GM19438 (cell line): Measurements from ENCODE around the gene CDKL5.
A peak's percentile ranks its signal among the peaks of the same experiment; 100 is the strongest.

ENCODE experiments used
- ATAC-seq: cut with Tn5 transposase; IDR thresholded peaks from one replicate; pipeline ENCODE4 v1.9.1; 2021; ENCODE audit warnings: low read depth; ENCODE audit not compliant: unreplicated experiment

Gene CDKL5

DNA sequence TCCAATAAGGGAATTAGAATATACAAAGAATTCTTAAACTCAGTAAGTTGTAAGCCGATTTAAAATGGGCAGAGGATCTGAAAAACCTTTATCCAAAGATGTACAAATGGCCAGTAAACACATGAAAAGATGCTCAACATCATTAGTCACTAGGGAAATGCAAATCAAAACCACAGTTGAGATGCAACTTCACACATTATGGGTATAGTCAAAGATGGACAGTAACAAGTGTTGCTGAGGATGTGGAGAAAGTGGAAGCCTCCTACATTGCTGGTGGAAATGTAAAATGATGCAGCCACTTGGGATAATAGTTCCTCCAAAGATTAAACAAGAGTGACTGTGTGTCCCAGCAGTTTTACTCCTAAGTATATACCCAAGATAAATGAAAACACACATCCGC lies 213.9 kb downstream of the CDKL5 start:
- no peak for ATAC-seq

DNA sequence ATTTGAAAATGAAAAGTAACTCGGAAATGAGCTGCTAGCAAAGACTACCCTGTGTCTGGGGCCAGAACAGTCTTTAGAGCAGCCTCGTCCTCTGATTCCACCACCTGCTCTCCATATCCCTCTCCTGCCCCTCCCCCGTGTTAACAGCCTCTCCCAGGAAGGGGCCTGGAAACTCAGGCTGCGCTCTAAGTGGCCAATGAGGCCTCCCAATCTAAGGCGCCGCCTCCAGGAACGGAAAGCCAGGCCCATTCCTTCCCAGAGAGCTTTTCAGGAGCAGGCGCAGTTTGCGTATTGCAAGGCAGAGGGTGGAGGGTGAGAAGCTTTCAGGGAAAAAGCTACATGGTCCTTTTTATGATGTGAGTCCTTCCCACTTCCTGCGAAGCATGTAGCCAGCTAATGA lies 215.3 kb downstream of the CDKL5 start:
- ATAC-seq: no peak

DNA sequence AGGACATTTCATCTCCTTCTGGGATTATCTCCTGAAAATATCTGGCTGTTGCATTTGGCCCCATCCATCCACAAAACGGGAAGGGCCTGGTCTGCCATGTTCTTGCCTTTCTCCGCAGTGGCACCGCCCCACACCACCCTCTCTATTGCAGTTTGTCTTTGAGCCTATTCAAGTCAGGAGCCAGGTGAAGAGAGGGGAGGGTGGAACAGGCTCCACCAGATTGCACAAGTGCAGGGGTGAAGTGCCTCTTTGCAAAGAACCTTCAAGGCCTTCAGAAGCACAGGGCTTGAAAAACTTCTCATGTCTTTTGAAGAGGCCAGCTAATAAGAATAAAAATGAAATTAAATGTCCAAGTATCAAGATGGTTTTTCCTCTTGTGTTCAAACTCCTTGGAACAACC lies 217.8 kb downstream of the CDKL5 start:
- ATAC-seq: no peak

DNA sequence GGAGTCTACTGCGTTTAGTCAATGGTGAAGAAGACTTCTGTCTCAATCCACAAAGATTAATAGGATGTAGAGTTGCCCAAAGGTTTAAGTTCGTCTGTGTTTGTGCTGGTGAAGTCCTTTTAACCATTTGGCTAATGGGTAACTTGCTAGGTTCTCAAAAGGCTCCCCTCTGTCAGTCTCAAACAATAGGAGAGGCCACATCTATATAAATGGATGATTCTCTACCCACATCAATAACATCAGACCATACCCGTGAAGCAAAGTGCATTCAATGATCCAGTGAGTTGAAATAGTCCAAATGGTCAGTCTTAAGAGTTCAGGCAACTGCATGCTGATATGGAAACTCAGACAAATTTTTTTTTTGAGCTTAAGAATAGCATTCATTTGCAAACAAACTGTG lies 218.4 kb downstream of the CDKL5 start:
- no peak for ATAC-seq

DNA sequence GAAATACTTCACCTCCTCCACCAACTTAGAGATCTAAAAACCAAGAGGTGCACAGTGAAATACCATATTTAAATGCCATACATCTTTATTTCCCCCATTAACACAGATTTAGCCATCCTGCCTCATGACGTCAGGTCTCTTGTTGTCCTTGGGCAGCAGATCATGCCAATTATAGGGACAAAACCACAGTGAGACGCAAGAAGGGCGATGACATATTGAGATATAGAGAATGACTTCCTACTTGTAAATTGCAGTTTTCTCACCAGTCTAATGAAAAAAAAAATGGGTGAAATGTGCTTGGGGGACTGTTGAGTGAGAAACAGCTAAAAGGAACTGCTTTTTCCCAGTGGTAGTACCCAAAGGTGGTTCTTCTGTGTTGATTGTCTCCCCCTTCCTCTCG lies 222.2 kb downstream of the CDKL5 start:
- no peak for ATAC-seq

DNA sequence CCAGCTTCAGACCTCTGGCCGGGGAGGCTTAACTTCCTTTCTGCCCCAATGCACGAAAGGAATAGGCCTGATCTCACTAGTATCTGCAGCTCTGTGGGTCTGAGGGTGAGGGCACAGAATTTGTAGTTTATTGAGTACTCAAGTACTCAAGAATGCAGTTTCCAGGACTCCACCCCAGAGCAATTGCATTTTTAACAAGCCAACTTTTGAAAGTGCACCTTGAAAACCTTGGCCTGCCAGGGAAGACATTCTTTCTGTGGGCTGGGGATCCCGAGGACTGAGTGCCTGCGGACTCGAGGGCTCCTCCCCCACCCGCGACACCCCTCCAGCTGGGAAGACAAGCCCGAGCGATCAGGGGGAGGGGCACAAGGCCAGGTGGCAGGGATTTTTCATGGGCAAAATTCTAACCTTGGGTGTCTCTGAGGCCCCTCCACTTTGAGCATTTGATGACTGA lies 224.1 kb downstream of the CDKL5 start:
- ATAC-seq: no peak

DNA sequence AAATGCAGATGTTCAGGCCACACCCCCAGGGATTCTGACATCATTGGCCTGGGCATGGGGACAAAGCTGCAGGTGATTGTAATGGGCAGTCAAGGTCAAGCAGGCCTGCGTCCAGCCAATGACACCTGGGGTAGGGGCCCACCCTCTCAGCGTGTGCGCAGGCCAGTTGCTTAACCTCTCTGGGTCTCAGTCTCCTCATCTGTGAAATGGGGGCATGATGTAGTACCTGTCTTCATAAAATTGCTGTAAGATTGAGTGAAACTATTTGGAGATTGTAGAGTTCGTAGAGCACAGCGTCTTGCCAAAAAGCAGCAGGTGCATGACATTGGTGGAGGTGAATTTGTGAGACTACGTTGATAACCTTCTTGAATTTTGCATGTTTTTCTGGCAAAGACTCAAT lies 225.3 kb downstream of the CDKL5 start:
- ATAC-seq: no peak

DNA sequence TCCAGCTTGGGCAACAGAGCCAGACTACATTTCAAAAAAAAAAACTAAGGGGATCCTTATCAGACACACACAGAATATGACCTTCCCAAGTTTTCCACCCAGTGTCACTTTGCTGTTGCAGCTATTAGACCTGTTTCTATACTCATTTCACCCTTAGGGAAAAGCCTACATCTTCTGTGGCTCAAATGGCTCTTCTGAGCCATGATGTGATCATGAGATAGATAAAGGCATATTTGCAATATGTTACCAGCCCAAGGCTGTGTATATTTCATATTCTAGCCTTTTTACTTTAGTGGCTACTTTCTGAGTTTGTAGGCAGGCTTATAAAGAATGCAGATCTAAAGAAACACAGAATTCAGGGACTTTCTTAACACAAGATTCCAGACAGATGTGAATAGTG lies 227.2 kb downstream of the CDKL5 start:
- ATAC-seq: no peak

DNA sequence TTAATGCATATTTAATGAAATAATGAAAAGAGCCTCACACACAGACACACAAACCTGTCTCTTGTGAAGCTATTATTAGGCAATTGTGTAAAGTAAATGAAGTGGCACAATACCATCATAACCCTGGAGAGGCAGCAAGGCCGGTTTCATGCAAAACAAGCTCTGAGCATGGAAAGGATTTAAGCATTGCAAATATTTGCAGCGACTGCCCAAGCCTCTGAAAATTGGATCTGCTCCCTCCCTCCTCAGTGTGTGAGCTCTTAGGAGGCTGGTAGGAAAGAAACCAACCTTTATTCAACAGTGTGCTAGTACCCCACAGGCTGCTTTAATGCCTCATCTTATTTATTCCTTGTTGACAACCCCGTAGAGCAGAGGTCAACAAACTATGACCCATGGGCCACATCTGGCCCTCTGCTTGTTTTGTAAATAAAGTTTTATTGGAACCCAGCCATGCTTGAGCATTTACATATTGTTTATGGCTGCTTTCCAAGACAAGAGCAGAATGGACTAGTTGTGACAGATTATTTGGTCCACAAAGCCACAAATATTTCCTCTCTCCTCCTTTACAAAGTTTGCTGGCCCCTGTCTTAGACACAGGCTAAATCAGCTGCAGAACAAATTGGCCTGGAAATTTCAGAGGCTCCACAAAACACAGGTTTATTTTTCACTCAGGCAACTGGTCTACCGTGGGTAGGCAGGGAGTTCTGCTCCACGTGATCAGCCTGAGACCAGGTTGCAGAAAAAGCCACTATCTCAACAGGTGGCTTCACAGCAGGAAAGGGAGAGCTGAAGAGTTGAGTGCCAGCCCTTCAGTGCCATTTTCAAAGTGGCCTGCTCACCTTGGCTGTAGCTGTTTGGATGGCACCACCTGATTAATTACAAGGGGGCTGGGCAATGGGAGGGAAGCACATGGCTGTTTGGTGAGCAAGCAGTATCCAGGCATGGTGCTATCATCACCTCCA lies 229.7 kb downstream of the CDKL5 start:
- no peak for ATAC-seq

DNA sequence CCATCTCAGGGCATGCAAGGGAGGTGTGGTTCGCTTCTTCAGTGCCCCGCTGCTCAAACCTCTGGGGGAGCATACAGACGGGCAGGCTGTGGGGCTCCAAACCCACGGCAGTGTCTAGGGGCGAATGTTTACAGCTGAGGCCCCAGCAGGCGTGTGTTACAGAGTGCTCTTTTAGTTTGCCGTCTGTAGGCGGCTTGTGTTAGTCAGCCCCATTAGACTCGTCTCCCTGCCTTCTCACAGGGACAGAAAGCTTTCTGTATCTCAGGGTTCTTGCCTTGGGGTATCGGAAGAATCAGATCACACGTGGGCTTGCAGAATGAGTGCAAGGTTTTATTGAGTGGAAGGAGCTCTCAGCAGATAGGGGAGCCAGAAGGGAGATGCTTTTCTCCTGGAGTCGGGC lies 235.9 kb downstream of the CDKL5 start:
- no peak for ATAC-seq

DNA sequence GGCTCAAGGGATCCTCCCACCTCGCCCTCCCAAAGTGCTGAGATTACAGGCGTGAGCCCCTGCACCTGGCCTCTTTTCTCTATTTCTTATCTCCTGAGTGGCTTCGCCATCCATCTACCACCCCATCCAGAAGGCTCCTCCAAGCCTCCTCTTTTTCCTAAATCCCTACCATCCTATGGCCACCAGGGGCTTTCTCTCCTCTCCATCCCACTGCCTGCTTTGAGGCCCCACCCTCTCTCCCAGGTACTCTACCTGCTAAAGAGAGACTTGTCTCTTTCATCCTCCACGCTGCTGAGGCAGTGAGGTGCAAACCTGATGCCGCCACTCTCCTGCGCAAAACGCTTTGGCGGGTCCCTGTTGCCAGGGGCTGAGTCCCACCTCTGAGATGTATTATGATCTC lies 239.5 kb downstream of the CDKL5 start:
- ATAC-seq: no peak

DNA sequence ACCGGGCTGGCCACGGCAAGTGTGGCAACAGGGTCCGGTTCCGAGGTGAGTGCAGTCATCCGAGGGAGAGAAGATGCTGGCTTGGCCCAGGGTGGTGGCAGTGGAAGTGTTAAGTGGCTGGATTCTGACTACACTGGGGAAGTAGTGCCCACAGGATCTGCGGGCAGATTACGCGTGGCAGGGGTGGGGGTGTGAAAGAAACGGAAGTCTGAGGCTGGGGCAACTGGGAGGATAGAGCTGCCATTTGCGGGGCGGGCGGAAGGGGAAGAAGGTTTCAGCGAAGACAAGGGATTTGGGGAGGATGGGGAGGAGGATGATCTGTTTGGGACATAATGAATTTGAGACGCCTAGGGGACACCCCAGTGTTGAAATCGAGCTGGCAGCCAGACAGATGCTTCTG lies 241.2 kb downstream of the CDKL5 start:
- ATAC-seq: no peak

DNA sequence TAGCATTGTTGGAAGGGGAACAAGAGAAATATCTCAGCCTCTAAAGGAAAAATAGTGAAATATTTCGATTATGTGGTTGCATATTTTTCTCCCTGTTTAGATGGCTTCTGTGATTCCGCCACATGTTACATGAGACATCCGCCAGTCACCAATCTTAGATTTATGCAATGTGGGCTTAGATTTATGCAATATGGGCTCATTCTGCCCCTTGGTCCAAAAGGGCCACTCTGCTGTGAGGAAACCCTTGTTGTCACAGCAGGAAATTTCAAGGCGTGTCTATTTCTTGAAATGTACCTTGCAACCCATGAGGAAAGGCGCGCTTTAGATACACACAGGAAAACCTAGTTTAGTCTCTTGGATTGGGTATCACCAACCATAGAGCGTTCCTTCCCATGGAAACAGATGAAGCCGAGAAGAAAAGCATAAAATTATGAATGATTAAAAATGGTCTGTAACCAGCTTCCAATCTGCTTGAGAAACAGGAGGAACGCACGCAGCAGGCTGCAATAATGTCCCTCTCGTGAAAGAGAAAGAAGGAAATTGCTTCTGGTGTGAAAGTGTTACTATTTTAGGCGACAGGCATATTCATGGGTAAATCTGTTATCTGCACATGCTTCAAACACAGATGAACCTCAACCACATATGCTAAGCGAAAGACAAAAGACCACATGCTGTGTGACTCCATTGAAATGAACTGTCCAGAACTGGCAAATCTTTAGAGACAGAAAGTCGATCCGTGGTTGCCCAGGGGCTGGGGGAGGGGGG lies 242.8 kb downstream of the CDKL5 start:
- no peak for ATAC-seq

DNA sequence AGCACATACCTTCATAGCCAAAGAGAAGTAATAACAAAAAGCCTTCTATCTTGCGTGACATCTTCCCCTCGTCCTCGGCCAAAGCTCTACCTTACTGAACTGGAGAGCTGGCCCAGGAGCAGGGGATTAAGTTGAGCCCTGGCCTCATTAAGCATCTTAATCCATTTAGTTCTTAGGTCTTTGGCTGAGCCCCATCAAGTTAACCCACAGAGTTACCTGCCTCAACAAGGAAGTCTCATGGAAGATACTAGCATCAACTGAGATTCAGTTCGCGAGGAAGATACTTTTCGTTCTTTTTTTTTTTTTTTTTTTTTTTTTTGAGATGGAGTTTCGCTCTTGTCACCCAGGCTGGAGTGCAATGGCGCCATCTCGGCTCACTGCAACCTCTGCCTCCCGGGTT lies 246.6 kb downstream of the CDKL5 start, which contains the start of gene RS1:
TSS of gene RS1 (minus strand) at position 101 of the 400 bp plus-strand sequence. CDS start at position 61, 40 bp downstream.
- no peak for ATAC-seq

DNA sequence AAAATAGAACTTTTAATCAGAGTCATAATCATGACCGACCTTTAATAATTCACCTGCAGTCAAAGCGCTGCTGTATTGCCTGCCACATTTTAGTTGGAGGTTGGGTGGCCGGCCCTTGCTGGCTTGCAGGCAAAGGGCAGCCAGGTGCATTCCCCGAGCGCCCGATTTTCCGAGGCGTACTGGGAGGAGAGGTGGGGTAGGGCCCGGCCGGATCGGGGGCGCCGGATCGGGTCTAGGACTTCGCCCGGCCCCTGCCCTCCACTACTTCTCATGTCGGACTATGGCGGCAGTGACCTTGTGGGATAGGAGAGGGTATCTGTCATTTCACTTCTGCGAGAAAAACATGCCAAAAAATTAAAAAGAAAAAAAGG lies 249.0 kb downstream of the CDKL5 start:
- peak; percentile 45 for ATAC-seq

DNA sequence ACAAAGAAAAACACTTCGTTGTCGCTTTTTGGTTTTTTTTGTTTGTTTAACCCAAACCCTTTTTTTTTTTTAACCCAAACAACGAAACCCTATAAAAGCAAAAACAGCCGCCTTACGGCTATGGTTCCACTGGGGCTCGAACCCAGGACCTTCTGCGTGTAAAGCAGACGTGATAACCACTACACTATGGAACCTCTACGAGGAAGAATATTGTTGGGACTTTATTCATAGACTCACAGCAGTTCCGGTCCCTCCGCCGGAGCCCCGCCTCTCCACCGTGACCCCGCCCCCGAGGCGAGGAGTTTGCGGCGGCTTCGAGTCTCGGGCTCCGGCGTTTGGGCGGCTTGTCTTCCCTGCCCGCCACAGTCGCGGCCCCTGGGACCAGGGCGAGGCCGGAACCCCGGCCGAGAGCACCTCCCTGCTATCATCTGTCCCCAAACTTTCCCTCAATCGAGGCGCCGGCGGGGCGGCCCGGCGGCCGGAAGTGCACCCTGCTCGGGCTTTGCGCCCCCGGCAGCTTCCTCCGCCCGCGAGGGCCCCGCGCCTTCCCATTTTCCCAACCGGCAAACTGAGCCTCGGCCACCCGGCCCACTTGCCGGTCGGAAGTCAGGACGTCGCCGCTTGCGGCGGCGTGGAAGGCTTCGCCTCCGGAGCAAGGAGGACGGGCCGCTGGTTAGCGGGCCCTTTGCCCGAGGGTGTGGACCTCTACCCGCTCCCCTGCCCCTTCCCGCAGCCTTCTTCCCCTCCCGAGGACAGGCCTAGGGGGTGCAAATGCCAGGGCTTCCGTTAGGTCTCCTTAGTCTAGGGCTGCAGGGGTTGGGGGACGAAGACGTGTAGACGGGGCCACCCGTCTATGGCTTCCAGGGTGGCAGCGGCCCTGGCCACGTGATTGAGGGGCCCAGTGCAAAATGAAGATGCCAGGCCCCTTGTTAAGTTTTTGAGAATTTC lies 249.7 kb downstream of the CDKL5 start:
- peak; percentile 81 for ATAC-seq

DNA sequence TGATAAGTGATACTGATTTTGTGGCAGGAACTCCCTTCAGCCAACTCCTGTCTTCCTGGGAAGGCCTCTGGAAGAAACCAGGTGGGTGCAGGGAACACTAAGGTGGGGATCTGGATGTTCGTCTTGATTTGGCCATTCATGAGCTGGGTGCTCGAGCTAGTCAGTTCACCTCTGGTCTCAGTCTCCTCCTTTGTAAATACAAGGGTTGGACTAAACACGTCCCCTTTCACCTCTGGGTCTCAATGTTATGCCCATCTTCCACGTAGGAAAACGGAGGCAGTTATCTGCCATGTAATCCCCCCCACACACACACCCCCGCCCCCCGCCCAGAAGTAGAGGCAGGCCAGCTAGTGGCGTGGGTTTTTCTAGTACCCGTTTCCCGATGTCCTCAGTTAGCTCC lies 250.6 kb downstream of the CDKL5 start:
- ATAC-seq: no peak

DNA sequence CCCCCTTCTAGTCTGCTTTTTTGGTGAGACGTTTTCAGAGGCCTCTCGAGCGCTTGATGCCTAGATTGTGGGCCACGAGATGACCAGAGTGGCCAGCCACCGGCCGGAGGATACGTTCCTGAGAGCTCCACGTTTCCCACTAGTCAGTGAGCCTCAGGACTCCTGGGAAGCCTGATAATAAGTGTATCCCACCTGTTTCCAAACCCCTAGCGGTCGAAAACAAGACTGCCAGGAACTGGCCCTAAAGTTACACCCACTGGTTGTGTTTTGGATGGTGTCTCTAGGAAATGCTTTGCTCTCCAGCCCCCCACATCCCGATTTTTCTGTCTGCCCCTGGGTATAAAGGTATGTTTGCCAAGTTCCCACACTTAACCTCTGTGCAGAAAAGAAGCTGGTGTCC lies 251.1 kb downstream of the CDKL5 start:
- no peak for ATAC-seq

DNA sequence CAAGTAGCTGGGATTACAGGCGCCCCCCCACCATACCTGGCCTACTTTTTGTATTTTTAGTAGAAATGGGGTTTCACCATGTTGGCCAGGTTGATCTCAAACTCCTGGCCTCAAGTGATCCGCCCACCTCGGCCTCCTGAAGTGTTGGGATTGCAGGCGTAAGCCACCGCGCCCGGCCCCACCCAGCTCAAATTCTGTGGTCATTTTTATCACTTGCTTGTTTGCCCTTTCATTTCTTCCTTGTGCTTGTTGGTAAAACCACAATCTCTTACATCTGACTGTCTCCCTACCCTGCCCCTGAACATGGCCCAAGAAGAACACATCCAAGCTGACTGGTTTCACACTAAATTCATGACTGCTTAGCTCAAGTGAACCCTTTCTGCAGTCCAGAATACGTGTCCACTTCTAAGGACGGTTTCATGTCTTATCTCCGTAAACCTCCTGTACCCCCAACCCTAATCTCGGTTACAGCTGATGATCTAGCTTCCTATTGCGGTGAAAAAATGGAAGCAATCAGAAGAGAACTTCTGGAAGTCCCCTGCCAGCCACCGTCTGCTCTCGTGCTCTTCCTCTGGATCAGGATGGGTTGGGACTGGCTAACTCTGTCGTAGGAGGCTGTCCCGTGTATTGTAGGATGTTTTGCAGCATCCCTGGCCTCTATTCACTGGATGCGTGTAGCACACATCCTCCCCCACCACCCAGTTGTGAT lies 251.9 kb downstream of the CDKL5 start:
- ATAC-seq: no peak

DNA sequence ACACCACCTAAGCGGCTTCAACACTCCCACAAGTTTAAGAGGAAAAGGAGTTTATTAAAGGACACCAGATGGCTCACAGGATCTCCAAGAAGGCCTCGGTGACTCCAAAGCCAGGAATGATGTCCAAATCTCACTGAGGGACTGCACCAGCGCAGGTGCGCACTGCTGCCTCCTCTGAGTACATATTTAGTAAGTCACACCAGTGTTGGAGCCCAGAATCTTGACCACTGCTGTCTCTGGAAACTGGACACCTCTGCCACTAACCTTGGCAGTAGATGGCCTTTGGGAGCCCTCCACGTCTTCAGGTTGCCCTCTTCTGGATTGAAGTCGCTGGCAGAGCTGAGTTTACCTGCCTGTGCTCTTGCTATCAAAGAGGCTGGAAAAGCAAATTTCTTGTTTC lies 256.6 kb downstream of the CDKL5 start:
- ATAC-seq: no peak
